A673 (cell line): ENCODE results near the gene MYRIP. TPM values are rescaled to one million over a fixed set of nuclear protein-coding genes. Genes with fewer than 3 reads are reported as not detected.

Source experiments
- BruUV-seq: library from RNA; stranded (reverse); fragments of 400-500 nt; replicated peaks from 2 replicates; lab custom pipeline; 2021; lab: Mats Ljungman, UMichigan
- CTCF ChIA-PET: fragments of 300-600 bp; sonication (Branson Sonifier 250); formaldehyde crosslinking; loops from one replicate; lab custom pipeline; 2022; ENCODE audit warnings: antibody characterized with exemption; lab: Charles Lee
- POLR2A ChIA-PET: fragments of 300-600 bp; sonication (Branson Sonifier 250); formaldehyde crosslinking; loops from one replicate; lab custom pipeline; 2022; ENCODE audit warnings: antibody characterized with exemption; ENCODE audit not compliant: low non-redundant PET; lab: Charles Lee
- DNase-seq: peaks from one replicate; pipeline ENCODE4 v3.0.0-alpha.2; 2015; ENCODE audit warnings: low spot score
- H3K27ac ChIP-seq: fragments of 200-600 bp; sonication (generic); 2 replicates; pipeline ENCODE4 v1.5.1; 2016; ENCODE audit warnings: mixed run types, low read depth, mild to moderate bottlenecking, mixed read lengths, antibody characterized with exemption, low read length; ENCODE audit not compliant: poor library complexity, severe bottlenecking
- H3K27me3 ChIP-seq: fragments of 200-600 bp; sonication (generic); replicated peaks from 2 replicates; pipeline ENCODE4 v1.6.1; 2017; ENCODE audit warnings: mixed run types, low read depth, mild to moderate bottlenecking, mixed read lengths, antibody characterized with exemption, low read length; ENCODE audit not compliant: insufficient read depth, poor library complexity
- H3K36me3 ChIP-seq: fragments of 200-600 bp; sonication (generic); 2 replicates; pipeline ENCODE4 v1.6.1; 2016; ENCODE audit warnings: mixed run types, mild to moderate bottlenecking, mixed read lengths, antibody characterized with exemption, low read length; ENCODE audit not compliant: insufficient read depth, poor library complexity, severe bottlenecking
- H3K4me1 ChIP-seq: fragments of 200-600 bp; sonication (generic); 2 replicates; pipeline ENCODE4 v1.6.1; 2017; ENCODE audit warnings: mixed run types, mild to moderate bottlenecking, mixed read lengths, antibody characterized with exemption, low read length; ENCODE audit not compliant: insufficient read depth, poor library complexity, severe bottlenecking
- H3K4me3 ChIP-seq: fragments of 200-600 bp; sonication (generic); 2 replicates; pipeline ENCODE4 v1.5.1; 2016; ENCODE audit warnings: low read depth, mixed run types, mild to moderate bottlenecking, mixed read lengths, low read length; ENCODE audit not compliant: poor library complexity, severe bottlenecking
- H3K9me3 ChIP-seq: fragments of 200-600 bp; sonication (generic); 2 replicates; pipeline ENCODE4 v1.6.1; 2016; ENCODE audit warnings: mixed run types, low read depth, mild to moderate bottlenecking, mixed read lengths, antibody characterized with exemption, low read length; ENCODE audit not compliant: poor library complexity, severe bottlenecking
- EZH2 ChIP-seq: fragments of 200-600 bp; sonication (generic); IDR thresholded peaks from 2 replicates; pipeline ENCODE4 v1.6.1; 2017; ENCODE audit warnings: borderline replicate concordance, low read depth, mild to moderate bottlenecking, mixed read lengths, antibody characterized with exemption, low read length; ENCODE audit not compliant: poor library complexity, severe bottlenecking
- intact Hi-C: fragments of 100-400 bp; cut with micrococcal nuclease; formaldehyde crosslinking; loops from one replicate; pipeline ENCODE4 v1.10.0; 2022; ENCODE audit not compliant: unreplicated experiment
- total RNA-seq: library from RNA; stranded (reverse); gene quantifications from 2 replicates; pipeline ENCODE4 v1.2.3, GENCODE V29; 2021
- TF ChIP-seq, protein P1 (sequence below): fragments of 300-800, 200-600 bp; sonication (generic); conservative IDR thresholded peaks from 2 replicates; pipeline ENCODE4 v1.5.1; 2017; ENCODE audit warnings: low read depth, mild to moderate bottlenecking, antibody characterized with exemption, low read length, moderate library complexity, mixed read lengths

Gene MYRIP
- total RNA-seq, 1 experiment from 2014 or later: not detected

DNA sequence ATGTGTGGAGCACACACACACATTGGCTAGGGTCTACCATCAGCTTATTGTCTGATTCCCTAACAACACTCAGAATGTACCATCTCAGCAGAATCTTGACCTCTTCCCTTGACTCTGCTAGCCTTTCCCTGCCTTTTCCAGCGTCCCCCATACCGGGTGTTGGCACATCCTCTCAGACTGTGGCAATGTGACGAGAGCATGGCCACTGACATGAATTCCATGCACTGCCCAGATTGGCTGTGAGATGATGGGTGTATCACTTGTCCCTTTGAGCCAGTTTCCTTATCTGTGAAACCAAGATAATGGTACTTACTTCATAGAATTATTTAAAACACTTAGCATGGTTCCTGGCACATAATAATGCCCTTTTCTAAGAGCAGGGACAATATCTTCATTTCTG, 439.8 kb downstream of the MYRIP start:
- DNase-seq: no peak
- Histone ChIP-seq H3K4me1 (no peaks in the 10 kb centered on the region), H3K27me3 (no peaks in the 10 kb centered on the region), H3K9me3 (no peaks in the 10 kb centered on the region), H3K4me3 (no peak overlapping the region), H3K36me3 (no peaks in the 10 kb centered on the region), H3K27ac (no peak overlapping the region)
- ChIA-PET CTCF (no interaction called here), POLR2A (no interaction called here)
- TF ChIP-seq, protein P1, sequence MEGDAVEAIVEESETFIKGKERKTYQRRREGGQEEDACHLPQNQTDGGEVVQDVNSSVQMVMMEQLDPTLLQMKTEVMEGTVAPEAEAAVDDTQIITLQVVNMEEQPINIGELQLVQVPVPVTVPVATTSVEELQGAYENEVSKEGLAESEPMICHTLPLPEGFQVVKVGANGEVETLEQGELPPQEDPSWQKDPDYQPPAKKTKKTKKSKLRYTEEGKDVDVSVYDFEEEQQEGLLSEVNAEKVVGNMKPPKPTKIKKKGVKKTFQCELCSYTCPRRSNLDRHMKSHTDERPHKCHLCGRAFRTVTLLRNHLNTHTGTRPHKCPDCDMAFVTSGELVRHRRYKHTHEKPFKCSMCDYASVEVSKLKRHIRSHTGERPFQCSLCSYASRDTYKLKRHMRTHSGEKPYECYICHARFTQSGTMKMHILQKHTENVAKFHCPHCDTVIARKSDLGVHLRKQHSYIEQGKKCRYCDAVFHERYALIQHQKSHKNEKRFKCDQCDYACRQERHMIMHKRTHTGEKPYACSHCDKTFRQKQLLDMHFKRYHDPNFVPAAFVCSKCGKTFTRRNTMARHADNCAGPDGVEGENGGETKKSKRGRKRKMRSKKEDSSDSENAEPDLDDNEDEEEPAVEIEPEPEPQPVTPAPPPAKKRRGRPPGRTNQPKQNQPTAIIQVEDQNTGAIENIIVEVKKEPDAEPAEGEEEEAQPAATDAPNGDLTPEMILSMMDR: no peak
- no peak for TF ChIP-seq EZH2
- BruUV-seq: no TSS peak
- intact Hi-C loops: no loop called here

DNA sequence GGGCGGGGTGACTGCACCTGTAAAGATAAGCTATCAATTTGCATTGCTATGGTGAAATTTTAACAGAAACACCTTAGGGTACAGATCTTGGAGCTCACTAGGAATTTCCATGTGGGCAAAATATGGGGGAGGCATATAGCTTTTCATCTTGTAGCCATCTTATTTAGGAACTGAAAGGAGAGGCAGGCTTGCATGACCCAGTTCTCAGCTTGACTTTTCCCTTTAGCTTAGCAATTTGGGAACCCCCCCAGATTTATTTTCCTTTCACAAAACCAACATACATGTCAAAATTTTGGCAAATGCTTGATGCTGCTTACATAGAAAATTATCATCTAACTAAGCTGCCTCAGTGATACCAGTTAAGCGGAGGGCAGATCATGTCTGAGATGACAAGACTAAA, 445.1 kb downstream of the MYRIP start:
- no peaks in the 10 kb centered on the region for H3K4me1 ChIP-seq
- CTCF ChIA-PET: no interaction called here
- no peak overlapping the region for H3K27ac ChIP-seq
- no peak for DNase-seq
- no TSS peak for BruUV-seq
- POLR2A ChIA-PET: no interaction called here
- H3K36me3 ChIP-seq: no peaks in the 10 kb centered on the region
- H3K9me3 ChIP-seq: no peaks in the 10 kb centered on the region
- H3K27me3 ChIP-seq: no peaks in the 10 kb centered on the region
- H3K4me3 ChIP-seq: no peak overlapping the region
- intact Hi-C loops: no loop called here
- TF ChIP-seq, protein P1: no peak
- no peak for TF ChIP-seq EZH2

DNA sequence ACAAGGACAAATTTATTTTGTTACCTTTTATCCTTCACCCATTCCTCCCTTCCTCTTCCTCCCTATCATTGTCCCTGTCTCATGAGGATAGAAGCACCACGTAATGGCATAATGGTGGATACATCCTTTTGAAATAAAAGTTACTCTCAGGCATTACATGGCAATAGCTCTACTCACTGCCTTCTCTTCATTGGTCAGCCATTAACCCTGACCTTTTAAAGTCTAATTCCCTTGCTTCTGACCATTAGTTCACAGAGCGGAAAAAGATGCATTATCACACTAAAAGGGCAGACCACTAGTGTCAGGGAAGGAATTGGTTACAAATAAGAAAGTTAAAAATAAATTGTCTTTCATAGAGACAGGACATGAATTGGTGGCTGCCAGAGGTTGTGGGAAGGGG, 445.5 kb downstream of the MYRIP start:
- no peak overlapping the region for H3K27ac ChIP-seq
- no peaks in the 10 kb centered on the region for H3K36me3 ChIP-seq
- intact Hi-C loops: no loop called here
- TF ChIP-seq, protein P1: no peak
- TF ChIP-seq EZH2: no peak
- H3K9me3 ChIP-seq: no peaks in the 10 kb centered on the region
- no peaks in the 10 kb centered on the region for H3K27me3 ChIP-seq
- no peak overlapping the region for H3K4me3 ChIP-seq
- CTCF ChIA-PET: no interaction called here
- POLR2A ChIA-PET: no interaction called here
- no peaks in the 10 kb centered on the region for H3K4me1 ChIP-seq
- no peak for DNase-seq
- no TSS peak for BruUV-seq
